ENCODE data around the gene CXXC1.

- TF ChIP-seq CTCF (conservative IDR thresholded peaks at IDR 0.05) (no peak; the same call in 1 of the 2 replicates), EZH2 (IDR thresholded peaks at IDR 0.05; ENCODE audit: low read depth) (no peak)
Observed at GRCh38 chr18:50281295-50281971, 6.1 kb downstream of the CXXC1 start, which contains the start of gene MBD1.

Measured in PC-9 (cell line).